ENCODE data around the gene HMCN1.
"Not testable (repeated sequence)": the region's sequence is repeated elsewhere in the genome, so short reads cannot be mapped to it uniquely, and the experiment has no call there.

The HMCN1 gene

GRCh38 chr1:186139115-186139514 is 404.9 kb downstream of the HMCN1 start:
- DNase-seq (ENCODE audit: low read depth in 1 of 2, low spot score in 1 of 2): no peak

DNA sequence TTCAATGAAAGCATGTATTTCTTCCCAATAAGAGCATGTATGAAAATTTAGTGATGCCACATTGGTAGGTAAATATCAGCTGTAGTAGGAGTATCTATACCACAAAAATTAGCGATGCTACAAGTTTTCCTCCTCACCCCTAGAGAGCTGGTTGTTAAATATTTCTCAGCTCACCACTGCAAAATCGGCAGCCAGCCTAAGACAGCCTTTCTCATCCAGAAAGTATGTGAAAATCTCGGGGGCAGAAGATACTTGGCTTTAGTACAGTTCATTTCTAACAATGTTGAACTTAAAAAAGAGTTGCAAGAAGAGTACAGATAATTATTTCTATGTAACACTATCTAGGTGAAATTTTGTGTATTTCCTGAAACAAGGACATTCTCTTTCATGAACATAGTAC is 405.5 kb downstream of the HMCN1 start:
- DNase-seq (ENCODE audit: low read depth in 1 of 2, low spot score in 1 of 2): no peak

DNA sequence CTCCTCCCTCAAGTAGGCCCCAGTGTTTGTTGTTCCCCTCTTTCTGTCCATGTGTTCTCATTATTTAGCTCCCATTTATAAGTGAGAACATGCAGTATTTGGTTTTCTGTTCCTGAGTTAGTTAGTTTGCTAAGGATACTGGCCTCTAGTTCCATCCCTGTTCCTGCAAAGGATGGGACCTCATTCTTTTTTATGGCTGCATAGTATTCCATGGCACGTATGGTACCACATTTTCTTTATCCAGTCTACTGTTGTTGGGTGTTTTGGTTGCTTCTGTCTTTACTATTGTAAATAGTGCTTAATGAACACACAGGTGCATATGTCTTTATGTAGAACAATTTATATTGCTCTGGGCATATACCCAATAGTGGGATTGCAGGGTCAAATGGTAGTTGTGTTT is 408.0 kb downstream of the HMCN1 start:
- no peak for DNase-seq (ENCODE audit: low read depth in 1 of 2, low spot score in 1 of 2)

- DNase-seq (ENCODE audit: low read depth in 1 of 2, low spot score in 1 of 2): no peak
These were observed 408.7 kb downstream of the HMCN1 start for GRCh38 chr1:186142916-186143315.

GRCh38 chr1:186143481-186143880 is 409.3 kb downstream of the HMCN1 start:
- no peak for DNase-seq (ENCODE audit: low read depth in 1 of 2, low spot score in 1 of 2)

GRCh38 chr1:186144505-186144904 is 410.3 kb downstream of the HMCN1 start:
- DNase-seq (ENCODE audit: low read depth in 1 of 2, low spot score in 1 of 2): no peak

DNA sequence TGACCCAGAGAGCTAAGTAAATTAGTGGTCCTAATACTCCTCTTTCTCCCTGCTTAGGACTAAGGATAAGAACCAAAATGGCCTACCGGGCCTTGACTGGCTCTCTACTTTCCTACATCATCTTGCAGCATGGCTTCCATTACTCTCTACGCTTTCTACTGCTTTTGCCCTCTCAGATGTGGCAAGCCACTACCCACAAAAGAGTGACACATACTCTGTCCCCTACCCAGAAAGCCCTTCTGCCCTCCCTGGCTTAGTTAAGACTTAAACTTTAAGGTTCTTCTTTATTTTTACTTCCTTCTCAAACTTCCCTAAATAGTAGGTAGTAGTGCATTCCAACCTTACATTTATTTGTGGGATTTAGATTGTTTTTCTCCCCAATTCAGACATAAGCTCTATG is 412.8 kb downstream of the HMCN1 start:
- no peak for DNase-seq (ENCODE audit: low read depth in 1 of 2, low spot score in 1 of 2)

DNA sequence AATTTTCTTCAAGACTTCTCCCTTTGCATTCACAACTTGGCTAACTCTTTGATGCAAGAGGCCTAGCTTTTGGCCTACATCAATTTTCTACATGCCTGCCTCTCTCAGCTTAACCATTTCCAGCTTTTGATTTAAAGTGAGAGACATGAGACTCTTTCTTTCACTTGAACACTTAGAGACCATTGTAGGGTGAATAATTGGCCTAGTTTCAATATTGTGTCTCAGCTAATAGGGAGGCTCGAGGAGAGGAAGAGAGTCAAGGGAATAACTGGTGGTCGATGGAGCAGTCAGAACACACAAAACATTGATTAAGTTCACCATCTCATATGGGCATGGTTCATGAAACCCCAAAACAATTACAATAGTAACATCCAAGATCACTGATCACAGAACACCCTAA is 415.4 kb downstream of the HMCN1 start:
- DNase-seq (ENCODE audit: low read depth in 1 of 2, low spot score in 1 of 2): no peak

DNA sequence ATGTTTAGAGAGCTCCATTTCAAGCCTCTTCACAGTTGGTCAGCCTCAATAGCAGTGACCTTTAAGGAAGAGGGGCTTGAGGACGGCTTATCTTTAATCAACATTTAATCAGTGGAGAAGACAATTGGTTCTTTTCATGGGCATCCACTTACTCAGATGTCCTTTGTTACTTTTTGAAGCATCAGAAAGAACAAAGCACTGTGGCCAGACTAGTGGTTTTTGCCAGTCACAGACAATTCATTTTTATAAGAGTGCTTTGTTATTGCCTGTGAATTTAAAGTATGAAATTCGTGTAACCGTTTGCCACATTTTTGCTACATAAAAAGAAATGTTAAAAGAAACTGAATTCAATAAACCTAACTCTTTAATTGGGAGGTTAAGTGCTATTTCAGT is 418.0 kb downstream of the HMCN1 start:
- no peak for DNase-seq (ENCODE audit: low read depth in 1 of 2, low spot score in 1 of 2)

- no peak for DNase-seq (ENCODE audit: low read depth in 1 of 2, low spot score in 1 of 2)
These were observed 418.5 kb downstream of the HMCN1 start for GRCh38 chr1:186152620-186153239.

DNA sequence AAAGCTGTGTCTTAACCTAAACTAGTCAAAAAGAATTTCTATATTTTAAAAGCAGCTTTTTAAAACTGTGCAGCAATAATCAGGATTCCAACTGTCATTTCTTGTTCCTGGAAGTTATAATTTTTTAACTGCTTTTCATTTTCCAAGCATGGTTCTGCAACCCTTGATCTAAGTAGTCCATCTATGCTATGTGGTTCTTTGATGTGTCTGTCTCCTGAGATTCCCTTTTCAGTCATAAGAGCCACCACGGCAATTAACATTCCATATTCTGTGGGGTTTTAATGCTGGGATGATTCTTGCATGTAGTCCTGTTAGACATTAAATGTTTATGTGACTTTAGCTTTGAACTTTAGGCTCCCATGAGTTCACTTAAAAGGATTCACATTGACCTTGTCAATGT is 420.5 kb downstream of the HMCN1 start:
- no peak for DNase-seq (ENCODE audit: low read depth in 1 of 2, low spot score in 1 of 2)

DNA sequence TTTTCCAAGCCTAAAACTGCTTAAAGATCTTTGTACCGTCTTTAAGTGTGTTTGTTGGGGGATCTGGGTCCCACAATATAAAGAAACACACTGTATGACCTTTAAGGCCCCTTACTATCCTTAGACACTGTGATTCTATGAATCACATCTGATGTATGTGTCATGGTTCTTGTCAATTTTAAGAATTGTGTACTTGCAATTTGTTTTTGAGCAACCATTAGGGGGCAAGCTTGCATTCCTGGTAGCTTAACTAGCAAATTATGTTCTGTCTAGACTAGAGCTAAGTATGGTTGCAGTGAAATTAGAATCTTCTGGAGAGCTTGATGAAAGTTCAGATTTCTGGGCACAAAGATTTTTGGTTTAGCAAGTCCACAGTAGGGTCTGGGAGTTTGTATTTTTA is 421.4 kb downstream of the HMCN1 start:
- DNase-seq (ENCODE audit: low read depth in 1 of 2, low spot score in 1 of 2): no peak

DNA sequence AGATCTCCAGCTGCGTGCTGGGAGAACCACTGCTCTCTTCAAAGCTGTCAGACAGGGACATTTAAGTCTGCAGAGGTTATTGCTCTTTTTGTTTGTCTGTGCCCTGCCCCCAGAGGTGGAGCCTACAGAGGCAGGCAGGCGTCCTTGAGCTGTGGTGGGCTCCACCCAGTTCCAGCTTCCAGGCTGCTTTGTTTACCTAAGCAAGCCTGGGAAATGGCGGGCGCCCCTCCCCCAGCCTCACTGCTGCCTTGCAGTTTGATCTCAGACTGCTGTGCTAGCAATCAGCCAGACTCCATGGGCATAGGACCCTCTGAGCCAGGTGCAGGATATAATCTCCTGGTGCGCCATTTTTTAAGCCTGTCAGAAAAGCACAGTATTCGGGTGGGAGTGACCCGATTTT is 428.7 kb downstream of the HMCN1 start:
- not testable (repeated sequence) for DNase-seq (ENCODE audit: low read depth in 1 of 2, low spot score in 1 of 2)

DNA sequence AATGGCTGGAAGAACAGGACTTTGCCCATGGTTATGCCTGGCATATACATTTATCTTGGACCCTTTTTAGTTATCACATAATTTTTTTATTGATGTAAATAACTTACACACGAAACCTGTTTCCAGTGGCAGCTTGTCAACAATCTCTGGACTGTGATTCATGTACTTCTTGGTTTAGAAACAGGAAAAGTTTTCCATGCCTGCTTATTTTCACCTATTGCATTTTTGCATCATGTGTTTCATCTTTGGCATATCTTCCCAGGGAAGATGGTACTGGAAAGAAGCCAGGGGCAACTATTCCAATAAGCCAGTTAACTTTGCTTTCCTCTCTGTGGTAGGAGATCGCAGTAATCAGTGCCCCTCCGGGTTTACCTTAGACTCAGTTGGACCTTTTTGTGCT is 430.6 kb downstream of the HMCN1 start:
- DNase-seq (ENCODE audit: low read depth in 1 of 2, low spot score in 1 of 2): no peak

DNA sequence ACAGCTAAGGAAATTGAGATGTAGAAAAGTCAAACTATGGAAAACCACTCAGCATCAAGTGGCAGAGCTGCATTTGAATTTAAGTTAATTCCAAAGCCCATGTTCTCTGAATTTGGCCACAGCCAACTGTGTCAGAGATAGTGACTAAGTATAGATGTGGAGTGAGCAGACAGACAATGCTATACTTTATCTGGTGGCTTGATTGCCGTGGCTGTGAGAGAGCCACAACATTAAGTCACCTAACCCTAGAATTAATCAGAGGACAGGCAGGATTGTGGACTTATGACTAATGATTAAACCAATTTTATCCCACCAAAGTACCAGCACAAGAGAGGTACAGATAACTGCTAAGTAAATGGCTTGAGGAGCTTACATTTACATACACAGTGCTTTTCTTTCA is 431.1 kb downstream of the HMCN1 start:
- DNase-seq (ENCODE audit: low read depth in 1 of 2, low spot score in 1 of 2): no peak

DNA sequence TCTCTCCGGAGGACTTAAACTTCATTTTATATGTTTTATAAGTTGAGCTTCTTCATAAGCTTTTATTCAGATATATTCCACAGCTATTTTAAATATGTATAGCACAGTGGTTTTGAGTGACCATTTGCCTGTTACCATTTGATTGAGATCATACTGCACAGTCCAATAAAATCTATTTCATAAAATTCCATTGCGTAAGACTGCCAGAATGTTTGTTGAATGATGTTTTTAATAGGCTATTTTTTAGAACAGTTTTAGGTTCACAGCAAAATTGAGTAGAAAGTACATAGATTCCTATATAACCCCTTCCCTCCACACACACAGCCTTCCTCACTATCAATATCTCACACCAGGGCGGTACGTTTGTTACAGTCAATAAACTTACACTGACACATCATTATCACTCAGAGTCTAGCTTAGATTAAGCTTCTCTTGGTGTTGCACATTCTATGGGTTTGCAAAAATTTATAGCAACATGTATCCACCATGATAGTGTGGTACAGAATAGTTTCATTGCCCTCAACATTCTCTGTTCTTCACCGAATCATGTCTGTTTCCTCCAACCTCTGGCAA is 433.0 kb downstream of the HMCN1 start:
- DNase-seq (ENCODE audit: low read depth in 1 of 2, low spot score in 1 of 2): no peak

- DNase-seq (ENCODE audit: low read depth in 1 of 2, low spot score in 1 of 2): no peak
These were observed 441.4 kb downstream of the HMCN1 start for GRCh38 chr1:186175588-186175987.

DNA sequence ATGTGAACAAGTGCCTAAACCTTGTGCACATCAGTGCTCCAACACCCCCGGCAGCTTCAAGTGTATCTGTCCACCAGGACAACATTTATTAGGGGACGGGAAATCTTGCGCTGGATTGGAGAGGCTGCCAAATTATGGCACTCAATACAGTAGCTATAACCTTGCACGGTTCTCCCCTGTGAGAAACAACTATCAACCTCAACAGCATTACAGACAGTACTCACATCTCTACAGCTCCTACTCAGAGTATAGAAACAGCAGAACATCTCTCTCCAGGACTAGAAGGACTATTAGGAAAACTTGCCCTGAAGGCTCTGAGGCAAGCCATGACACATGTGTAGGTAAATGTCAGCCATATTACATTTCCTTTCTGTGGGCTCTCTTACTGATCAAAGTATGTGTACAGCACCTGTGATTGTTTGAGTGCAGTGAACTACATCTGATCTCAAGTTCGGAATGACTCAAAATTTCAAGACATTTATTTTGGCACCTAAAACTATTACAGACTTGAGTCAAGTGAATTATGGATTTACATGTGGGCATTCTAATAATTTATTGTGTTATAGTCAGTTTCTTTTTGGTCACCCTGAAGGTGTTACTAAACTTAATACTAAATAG is 444.3 kb downstream of the HMCN1 start:
- DNase-seq (ENCODE audit: low read depth in 1 of 2, low spot score in 1 of 2): no peak

DNA sequence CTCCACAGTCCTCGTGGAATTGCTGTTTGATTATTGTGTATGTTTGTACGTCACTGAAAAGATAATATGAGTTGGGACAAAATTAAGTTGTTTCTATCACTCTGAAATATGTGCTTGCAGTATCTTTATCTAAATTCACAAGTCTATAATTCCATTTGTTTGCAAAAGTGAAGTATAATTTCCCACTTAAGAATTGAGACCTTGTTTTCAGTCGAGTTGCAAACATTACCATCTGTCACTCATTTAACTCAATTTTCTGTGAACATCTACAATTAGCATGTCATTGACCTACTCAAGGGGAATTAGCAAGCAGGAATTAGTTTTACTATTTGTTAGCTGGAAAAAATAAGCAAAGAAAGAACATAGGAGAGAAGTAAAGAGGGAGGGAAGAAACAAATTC is 445.0 kb downstream of the HMCN1 start:
- DNase-seq (ENCODE audit: low read depth in 1 of 2, low spot score in 1 of 2): no peak

- DNase-seq (ENCODE audit: low read depth in 1 of 2, low spot score in 1 of 2): no peak
These were observed 449.0 kb downstream of the HMCN1 start for GRCh38 chr1:186183219-186183618.

GRCh38 chr1:186183970-186184628 is 449.9 kb downstream of the HMCN1 start:
- DNase-seq (ENCODE audit: low read depth in 1 of 2, low spot score in 1 of 2): no peak

DNA sequence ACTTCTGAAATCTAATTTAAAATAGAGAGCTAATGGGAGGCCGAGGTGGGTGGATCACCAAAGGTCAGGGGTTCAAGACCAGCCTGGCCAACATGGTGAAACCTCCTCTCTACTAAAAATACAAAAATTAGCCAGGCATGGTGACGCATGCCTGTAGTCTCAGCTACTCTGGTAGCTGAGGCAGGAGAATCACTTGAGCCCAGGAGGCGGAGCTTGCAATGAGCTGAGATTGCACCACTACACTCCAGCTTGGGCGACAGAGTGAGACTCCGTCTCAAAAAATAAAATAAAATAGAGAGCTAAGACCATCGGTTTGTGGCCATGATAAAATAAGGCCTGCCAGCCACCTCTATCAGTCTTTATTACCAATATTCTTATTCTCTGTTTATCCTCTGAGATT is 452.1 kb downstream of the HMCN1 start:
- not testable (repeated sequence) for DNase-seq (ENCODE audit: low read depth in 1 of 2, low spot score in 1 of 2)
